ENCODE results near the gene RPS6KC1. TPM values are rescaled to one million over a fixed set of nuclear protein-coding genes. Genes with fewer than 3 reads are reported as not detected.

Gene RPS6KC1
- total RNA-seq, 1 donor from 2014 or later, result 25.6 TPM

- no peaks in the 10 kb centered on the region for H3K27me3 Mint-ChIP-seq (ENCODE audit: low read depth, unreplicated experiment)
- H3K4me2 ChIP-seq (ENCODE audit: low read length), result no peak overlapping the region
- H3K79me2 ChIP-seq (ENCODE audit: insufficient read depth, low read length), result no peaks in the 10 kb centered on the region
- H3K9me3 Mint-ChIP-seq (ENCODE audit: unreplicated experiment), result no peaks in the 10 kb centered on the region
- no peak overlapping the region for H3K4me3 ChIP-seq (ENCODE audit: insufficient read depth, low read depth, low read length)
- no peak overlapping the region for H3K4me3 Mint-ChIP-seq (ENCODE audit: unreplicated experiment)
- DNase-seq (ENCODE audit: low read depth) (no peak), FAIRE-seq (no peak)
- no peaks in the 10 kb centered on the region for H3K4me1 ChIP-seq (ENCODE audit: insufficient read depth, low read length)
- no peak overlapping the region for H3K27ac ChIP-seq (ENCODE audit: low read depth, low read length)
- no peaks in the 10 kb centered on the region for H3K36me3 ChIP-seq (ENCODE audit: insufficient read depth, low read length)
- no peaks in the 10 kb centered on the region for H3K27me3 ChIP-seq (ENCODE audit: insufficient read depth, low read length)
- no peak overlapping the region for H3K27ac Mint-ChIP-seq (ENCODE audit: unreplicated experiment)
- H3K4me1 Mint-ChIP-seq (ENCODE audit: low read depth, unreplicated experiment), result no peaks in the 10 kb centered on the region
- no peak overlapping the region for H3K9ac ChIP-seq (ENCODE audit: low read length)
- no peaks in the 10 kb centered on the region for H3K9me3 ChIP-seq (ENCODE audit: insufficient read depth, low read depth, low read length)
- no peak overlapping the region for H2AFZ ChIP-seq (ENCODE audit: low read depth, low read length)
- TF ChIP-seq CTCF (IDR thresholded peaks at IDR 0.05; ENCODE audit: insufficient read depth, low read depth, low read length), result no peak
- no peak for TF ChIP-seq EZH2 (IDR thresholded peaks at IDR 0.05; ENCODE audit: insufficient read depth, low read length)
- no peaks in the 10 kb centered on the region for H3K36me3 Mint-ChIP-seq (ENCODE audit: low read depth, unreplicated experiment)
- no peaks in the 10 kb centered on the region for H4K20me1 ChIP-seq (ENCODE audit: insufficient read depth, low read length)
Measured at GRCh38 chr1:213251972-213252371, 200.9 kb downstream of the RPS6KC1 start.

GRCh38 chr1:213256438-213257087, 205.5 kb downstream of the RPS6KC1 start:
- Histone ChIP-seq H3K79me2 (ENCODE audit: insufficient read depth, low read length) (no peaks in the 10 kb centered on the region), H3K4me2 (ENCODE audit: low read length) (no peak overlapping the region), H4K20me1 (ENCODE audit: insufficient read depth, low read length) (no peaks in the 10 kb centered on the region), H3K36me3 (ENCODE audit: insufficient read depth, low read length) (no peaks in the 10 kb centered on the region), H3K9me3 (ENCODE audit: insufficient read depth, low read depth, low read length) (no peaks in the 10 kb centered on the region), H3K27ac (ENCODE audit: low read depth, low read length) (no peak overlapping the region), H3K27me3 (ENCODE audit: insufficient read depth, low read length) (no peaks in the 10 kb centered on the region), H3K9ac (ENCODE audit: low read length) (no peak overlapping the region), H2AFZ (ENCODE audit: low read depth, low read length) (no peak overlapping the region), H3K4me1 (ENCODE audit: insufficient read depth, low read length) (no peaks in the 10 kb centered on the region), H3K4me3 (ENCODE audit: insufficient read depth, low read depth, low read length) (no peak overlapping the region)
- Mint-ChIP-seq H3K36me3 (ENCODE audit: low read depth, unreplicated experiment) (no peaks in the 10 kb centered on the region), H3K27me3 (ENCODE audit: low read depth, unreplicated experiment) (no peaks in the 10 kb centered on the region), H3K27ac (ENCODE audit: unreplicated experiment) (no peak overlapping the region), H3K9me3 (ENCODE audit: unreplicated experiment) (no peaks in the 10 kb centered on the region), H3K4me1 (ENCODE audit: low read depth, unreplicated experiment) (no peaks in the 10 kb centered on the region), H3K4me3 (ENCODE audit: unreplicated experiment) (no peak overlapping the region)
- no peak for DNase-seq (ENCODE audit: low read depth)
- no peak for TF ChIP-seq CTCF (IDR thresholded peaks at IDR 0.05; ENCODE audit: insufficient read depth, low read depth, low read length)
- TF ChIP-seq EZH2 (IDR thresholded peaks at IDR 0.05; ENCODE audit: insufficient read depth, low read length), result no peak
- no peak for FAIRE-seq

GRCh38 chr1:213260311-213261075, 209.5 kb downstream of the RPS6KC1 start:
- no peak overlapping the region for H3K4me3 Mint-ChIP-seq (ENCODE audit: unreplicated experiment)
- H3K4me3 ChIP-seq (ENCODE audit: insufficient read depth, low read depth, low read length), result no peak overlapping the region
- FAIRE-seq (no peak), DNase-seq (ENCODE audit: low read depth) (no peak)
- no peak overlapping the region for H3K27ac ChIP-seq (ENCODE audit: low read depth, low read length)
- no peak overlapping the region for H2AFZ ChIP-seq (ENCODE audit: low read depth, low read length)
- H3K27me3 ChIP-seq (ENCODE audit: insufficient read depth, low read length), result no peaks in the 10 kb centered on the region
- H3K4me2 ChIP-seq (ENCODE audit: low read length), result no peak overlapping the region
- H3K9me3 ChIP-seq (ENCODE audit: insufficient read depth, low read depth, low read length), result no peaks in the 10 kb centered on the region
- H3K9ac ChIP-seq (ENCODE audit: low read length), result no peak overlapping the region
- no peak for TF ChIP-seq EZH2 (IDR thresholded peaks at IDR 0.05; ENCODE audit: insufficient read depth, low read length)
- TF ChIP-seq CTCF (IDR thresholded peaks at IDR 0.05; ENCODE audit: insufficient read depth, low read depth, low read length), result no peak
- H3K27ac Mint-ChIP-seq (ENCODE audit: unreplicated experiment), result no peak overlapping the region
- H3K9me3 Mint-ChIP-seq (ENCODE audit: unreplicated experiment), result no peaks in the 10 kb centered on the region
- peaks cover 3% of the 10 kb centered on the region for H3K36me3 Mint-ChIP-seq (ENCODE audit: low read depth, unreplicated experiment)
- H3K36me3 ChIP-seq (ENCODE audit: insufficient read depth, low read length), result no peaks in the 10 kb centered on the region
- H3K79me2 ChIP-seq (ENCODE audit: insufficient read depth, low read length), result no peaks in the 10 kb centered on the region
- H3K4me1 Mint-ChIP-seq (ENCODE audit: low read depth, unreplicated experiment), result no peaks in the 10 kb centered on the region
- no peaks in the 10 kb centered on the region for H4K20me1 ChIP-seq (ENCODE audit: insufficient read depth, low read length)
- no peaks in the 10 kb centered on the region for H3K27me3 Mint-ChIP-seq (ENCODE audit: low read depth, unreplicated experiment)
- no peaks in the 10 kb centered on the region for H3K4me1 ChIP-seq (ENCODE audit: insufficient read depth, low read length)

Measured in astrocyte (in vitro differentiated cells and primary cell).